Stimulated activated CD8-positive, alpha-beta memory T cell treated with anti-CD3 and anti-CD28 coated beads, Interleukin-2, amount 100 ng/mL, for 48 hours (primary cell): Measurements from ENCODE around the gene BACH2.
"Not testable (repeated sequence)": the region's sequence is repeated elsewhere in the genome, so short reads cannot be mapped to it uniquely, and the experiment has no call there.

Experiments
- DNase-seq, 2 donors: peaks; one replicate each; pipeline ENCODE4 v3.0.0-alpha.2; 2020; ENCODE audit warnings: low read depth in 2 of 2

BACH2 gene

GRCh38 chr6:90124874-90125510 lies 171.7 kb downstream of the BACH2 start:
- no peak for DNase-seq

- DNase-seq = peak in 1 of 2 donors; percentile 28
Measured at GRCh38 chr6:90123831-90124230, 172.8 kb downstream of the BACH2 start.

- DNase-seq = peak in 1 of 2 donors; percentile 19
Measured at GRCh38 chr6:90121982-90122381, 174.7 kb downstream of the BACH2 start.

- DNase-seq = no peak
Measured at GRCh38 chr6:90120327-90120726, 176.3 kb downstream of the BACH2 start.

- no peak for DNase-seq
Measured at GRCh38 chr6:90119618-90120017, 177.0 kb downstream of the BACH2 start.

GRCh38 chr6:90118581-90118980 lies 178.1 kb downstream of the BACH2 start:
- DNase-seq = no peak

GRCh38 chr6:90118069-90118468 lies 178.6 kb downstream of the BACH2 start:
- no peak for DNase-seq

GRCh38 chr6:90116126-90116525 lies 180.5 kb downstream of the BACH2 start:
- not testable (repeated sequence) for DNase-seq

GRCh38 chr6:90113389-90113788 lies 183.3 kb downstream of the BACH2 start:
- DNase-seq = no peak

GRCh38 chr6:90111387-90111786 lies 185.3 kb downstream of the BACH2 start:
- DNase-seq = no peak

- DNase-seq = peak; percentile 46 to 65
Measured at GRCh38 chr6:90110971-90111370, 185.7 kb downstream of the BACH2 start.

GRCh38 chr6:90109141-90109540 lies 187.5 kb downstream of the BACH2 start:
- DNase-seq = no peak

GRCh38 chr6:90107771-90108282 lies 188.8 kb downstream of the BACH2 start:
- no peak for DNase-seq

GRCh38 chr6:90107371-90107770 lies 189.3 kb downstream of the BACH2 start:
- no peak for DNase-seq

GRCh38 chr6:90106449-90106848 lies 190.2 kb downstream of the BACH2 start:
- no peak for DNase-seq

- no peak for DNase-seq
Measured at GRCh38 chr6:90105506-90106170, 191.0 kb downstream of the BACH2 start.

- no peak for DNase-seq
Measured at GRCh38 chr6:90103056-90103800, 193.4 kb downstream of the BACH2 start.

GRCh38 chr6:90101403-90101802 lies 195.2 kb downstream of the BACH2 start:
- DNase-seq = no peak

GRCh38 chr6:90100059-90100665 lies 196.5 kb downstream of the BACH2 start:
- DNase-seq = no peak

GRCh38 chr6:90098627-90099026 lies 198.0 kb downstream of the BACH2 start:
- no peak for DNase-seq

GRCh38 chr6:90098001-90098531 lies 198.6 kb downstream of the BACH2 start:
- DNase-seq = no peak

GRCh38 chr6:90097356-90097755 lies 199.3 kb downstream of the BACH2 start:
- no peak for DNase-seq
